ENCODE data around the gene AHNAK.

DNA sequence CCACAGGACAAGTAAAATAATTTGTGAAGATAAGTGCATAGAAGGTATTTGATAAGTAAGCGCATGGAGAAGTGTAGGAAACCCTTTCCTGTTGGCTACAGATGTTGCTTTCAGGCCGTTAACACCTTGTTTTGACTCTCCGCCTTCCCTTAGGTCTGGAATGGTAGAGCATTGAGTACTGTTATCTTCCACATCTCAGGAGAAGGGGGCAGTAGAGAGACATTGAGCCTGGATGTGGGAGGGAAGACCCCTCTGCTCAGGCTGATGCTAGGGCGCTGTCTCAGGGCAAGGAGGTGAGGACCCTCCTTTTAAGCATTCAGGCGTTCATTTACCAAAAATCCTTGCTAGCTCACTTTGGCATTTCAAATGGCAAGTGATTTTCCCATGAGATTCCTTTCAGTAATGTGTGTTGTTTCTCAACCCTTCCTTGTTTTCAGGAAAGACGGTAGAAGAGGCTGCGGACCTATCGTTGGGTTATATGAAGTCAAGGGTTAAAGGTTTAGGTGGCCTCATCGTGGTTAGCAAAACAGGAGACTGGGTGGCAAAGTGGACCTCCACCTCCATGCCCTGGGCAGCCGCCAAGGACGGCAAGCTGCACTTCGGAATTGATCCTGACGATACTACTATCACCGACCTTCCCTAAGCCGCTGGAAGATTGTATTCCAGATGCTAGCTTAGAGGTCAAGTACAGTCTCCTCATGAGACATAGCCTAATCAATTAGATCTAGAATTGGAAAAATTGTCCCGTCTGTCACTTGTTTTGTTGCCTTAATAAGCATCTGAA, 154.8 kb downstream of the AHNAK start:
- TF ChIP-seq, protein P1, sequence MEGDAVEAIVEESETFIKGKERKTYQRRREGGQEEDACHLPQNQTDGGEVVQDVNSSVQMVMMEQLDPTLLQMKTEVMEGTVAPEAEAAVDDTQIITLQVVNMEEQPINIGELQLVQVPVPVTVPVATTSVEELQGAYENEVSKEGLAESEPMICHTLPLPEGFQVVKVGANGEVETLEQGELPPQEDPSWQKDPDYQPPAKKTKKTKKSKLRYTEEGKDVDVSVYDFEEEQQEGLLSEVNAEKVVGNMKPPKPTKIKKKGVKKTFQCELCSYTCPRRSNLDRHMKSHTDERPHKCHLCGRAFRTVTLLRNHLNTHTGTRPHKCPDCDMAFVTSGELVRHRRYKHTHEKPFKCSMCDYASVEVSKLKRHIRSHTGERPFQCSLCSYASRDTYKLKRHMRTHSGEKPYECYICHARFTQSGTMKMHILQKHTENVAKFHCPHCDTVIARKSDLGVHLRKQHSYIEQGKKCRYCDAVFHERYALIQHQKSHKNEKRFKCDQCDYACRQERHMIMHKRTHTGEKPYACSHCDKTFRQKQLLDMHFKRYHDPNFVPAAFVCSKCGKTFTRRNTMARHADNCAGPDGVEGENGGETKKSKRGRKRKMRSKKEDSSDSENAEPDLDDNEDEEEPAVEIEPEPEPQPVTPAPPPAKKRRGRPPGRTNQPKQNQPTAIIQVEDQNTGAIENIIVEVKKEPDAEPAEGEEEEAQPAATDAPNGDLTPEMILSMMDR (IDR thresholded peaks at IDR 0.05) = no peak
- TF ChIP-seq POLR2A (IDR thresholded peaks at IDR 0.05) = no peak

Measured in Peyer's patch (tissue), 4 donors.